Ascending aorta (tissue), 2 donors: Measurements from ENCODE around the gene PLCB1. TPM values are rescaled to one million over a fixed set of nuclear protein-coding genes. Genes with fewer than 3 reads are reported as not detected.

Source experiments
- DNase-seq, 2 donors: peaks; one replicate each; pipeline ENCODE4 v3.0.0-alpha.2; 2019; ENCODE audit warnings: low spot score in 2 of 2
- H3K27ac ChIP-seq, 2 donors: fragments of 200-600 bp; sonication (generic); one replicate each; pipeline ENCODE4 v1.5.1; 2016 to 2017; ENCODE audit warnings: mild to moderate bottlenecking in 1 of 2
- H3K27me3 ChIP-seq: fragments of 200-600 bp; sonication (generic); one replicate; pipeline ENCODE4 v1.5.1; 2017
- H3K36me3 ChIP-seq, 2 donors: fragments of 200-600 bp; sonication (generic); one replicate each; pipeline ENCODE4 v1.5.1; 2016
- H3K4me1 ChIP-seq, 2 donors: fragments of 200-600 bp; sonication (generic); one replicate each; pipeline ENCODE4 v1.5.1; 2016 to 2017; ENCODE audit warnings: mild to moderate bottlenecking in 1 of 2
- H3K4me3 ChIP-seq, 2 donors: fragments of 200-600 bp; sonication (generic); one replicate each; pipeline ENCODE4 v1.5.1; 2016 to 2017; ENCODE audit warnings: mild to moderate bottlenecking in 1 of 2
- H3K9me3 ChIP-seq, 2 donors: fragments of 200-600 bp; sonication (generic); one replicate each; pipeline ENCODE4 v1.5.1; 2016
- CTCF ChIP-seq, 3 experiments: fragments of 200-600 bp in 2 of 3; fragments of 450-650 bp in 1 of 3; sonication (generic) in 2 of 3; IDR thresholded peaks; one replicate each; pipeline ENCODE4 v1.5.1; 2016 to 2019; ENCODE audit warnings: antibody characterized with exemption in 3 of 3, mild to moderate bottlenecking in 1 of 3, moderate library complexity in 1 of 3
- intact Hi-C: fragments of 100-400 bp; cut with DNase I; formaldehyde crosslinking; loops from one replicate; pipeline ENCODE4 v1.15.1; 2023
- total RNA-seq: library from RNA; depleted of rRNA; stranded (reverse); fragments of >200 nt; gene quantifications from one replicate; pipeline ENCODE4 v1.1.0, GENCODE V29; 2016

PLCB1 gene
- total RNA-seq, 1 donor from 2014 or later = 22.9 TPM

GRCh38 chr20:8304124-8304816, 172.2 kb downstream of the PLCB1 start:
- DNase-seq = no peak
- H3K4me1 ChIP-seq = no peaks in the 10 kb centered on the region
- H3K27me3 ChIP-seq = no peaks in the 10 kb centered on the region
- H3K27ac ChIP-seq = no peak overlapping the region
- H3K36me3 ChIP-seq = no peaks in the 10 kb centered on the region
- no peak overlapping the region for H3K4me3 ChIP-seq
- intact Hi-C loops = no loop called here
- H3K9me3 ChIP-seq = no peaks in the 10 kb centered on the region
- TF ChIP-seq CTCF (IDR thresholded peaks at IDR 0.05) = no peak

GRCh38 chr20:8305449-8305978, 173.4 kb downstream of the PLCB1 start:
- intact Hi-C loops = no loop called here
- no peaks in the 10 kb centered on the region for H3K4me1 ChIP-seq
- no peaks in the 10 kb centered on the region for H3K9me3 ChIP-seq
- H3K27me3 ChIP-seq = no peaks in the 10 kb centered on the region
- DNase-seq = peak in 1 of 2 donors; percentile 62
- no peak overlapping the region for H3K27ac ChIP-seq
- H3K4me3 ChIP-seq = no peak overlapping the region
- no peaks in the 10 kb centered on the region for H3K36me3 ChIP-seq
- peak in 1 of 3 experiments; percentile 37 for TF ChIP-seq CTCF (IDR thresholded peaks at IDR 0.05)

- Histone ChIP-seq H3K27ac (no peak overlapping the region), H3K27me3 (no peaks in the 10 kb centered on the region), H3K36me3 (no peaks in the 10 kb centered on the region), H3K4me3 (no peak overlapping the region), H3K9me3 (no peaks in the 10 kb centered on the region), H3K4me1 (no peaks in the 10 kb centered on the region)
- intact Hi-C loops = no loop called here
- DNase-seq = no peak
- TF ChIP-seq CTCF (IDR thresholded peaks at IDR 0.05) = no peak
These were observed 174.9 kb downstream of the PLCB1 start for GRCh38 chr20:8306937-8307336.

GRCh38 chr20:8309634-8310033, 177.6 kb downstream of the PLCB1 start:
- no peaks in the 10 kb centered on the region for H3K27me3 ChIP-seq
- no peak for TF ChIP-seq CTCF (IDR thresholded peaks at IDR 0.05)
- intact Hi-C loops = no loop called here
- no peak overlapping the region for H3K27ac ChIP-seq
- H3K4me1 ChIP-seq = no peaks in the 10 kb centered on the region
- no peaks in the 10 kb centered on the region for H3K36me3 ChIP-seq
- H3K4me3 ChIP-seq = no peak overlapping the region
- no peak for DNase-seq
- H3K9me3 ChIP-seq = no peaks in the 10 kb centered on the region

- no peak for TF ChIP-seq CTCF (IDR thresholded peaks at IDR 0.05)
- no peak for DNase-seq
- Histone ChIP-seq H3K9me3 (no peaks in the 10 kb centered on the region), H3K4me3 (no peak overlapping the region), H3K4me1 (no peaks in the 10 kb centered on the region), H3K27me3 (no peaks in the 10 kb centered on the region), H3K27ac (no peak overlapping the region), H3K36me3 (no peaks in the 10 kb centered on the region)
- intact Hi-C loops = no loop called here
These were observed 178.6 kb downstream of the PLCB1 start for GRCh38 chr20:8310618-8311017.
